Mesodermal cell (in vitro differentiated cells): ENCODE results near the gene ICE2.

Experiments
- H3K27ac ChIP-seq: 2 replicates; pipeline ENCODE4 v1.7.0; 2013; ENCODE audit warnings: mild to moderate bottlenecking, low read depth, low read length, moderate library complexity; ENCODE audit not compliant: severe bottlenecking
- H3K36me3 ChIP-seq: 2 replicates; pipeline ENCODE4 v1.7.1; 2013; ENCODE audit warnings: mild to moderate bottlenecking, low read length, moderate library complexity; ENCODE audit not compliant: control insufficient read depth, insufficient read depth
- H3K4me1 ChIP-seq: one replicate; pipeline ENCODE4 v1.7.1; 2013; ENCODE audit warnings: mild to moderate bottlenecking, low read length; ENCODE audit not compliant: insufficient read depth, control insufficient read depth, poor library complexity, severe bottlenecking
- H3K4me3 ChIP-seq: 2 replicates; pipeline ENCODE4 v1.7.0; 2013; ENCODE audit warnings: low read length, control low read depth, mild to moderate bottlenecking; ENCODE audit not compliant: insufficient read depth, poor library complexity, severe bottlenecking; ENCODE audit errors: extremely low read depth
- H3K9me3 ChIP-seq: 2 replicates; pipeline ENCODE4 v1.7.1; 2013; ENCODE audit warnings: mild to moderate bottlenecking, low read length, moderate library complexity; ENCODE audit not compliant: control insufficient read depth
- WGBS, 2 experiments: methylation state at CpG; one replicate each; pipeline ENCODE4 v1.1.5; 2013; ENCODE audit warnings: missing lambda C conversion rate in 2 of 2; ENCODE audit not compliant: insufficient coverage in 2 of 2; 5-methylcytosine and 5-hydroxymethylcytosine counted together

Gene ICE2

GRCh38 chr15:60385620-60386552 lies 93.1 kb downstream of the ICE2 start:
- no peak overlapping the region for H3K27ac ChIP-seq
- H3K36me3 ChIP-seq, result peaks cover 95% of the 10 kb centered on the region
- 100% methylated on average over 3 to 4 of the region's 7 CpGs for WGBS, 2 experiments
- H3K4me3 ChIP-seq, result no peak overlapping the region
- peaks cover 50% of the 10 kb centered on the region for H3K4me1 ChIP-seq
- no peaks in the 10 kb centered on the region for H3K9me3 ChIP-seq

GRCh38 chr15:60384526-60385126 lies 94.3 kb downstream of the ICE2 start:
- peaks cover 95% of the 10 kb centered on the region for H3K36me3 ChIP-seq
- no peak overlapping the region for H3K4me3 ChIP-seq
- WGBS, 2 experiments, result 83% methylated on average over 1 of the region's 3 CpGs; no CpG with 5 or more reads in 1 of the 2 experiments
- H3K27ac ChIP-seq, result no peak overlapping the region
- H3K9me3 ChIP-seq, result no peaks in the 10 kb centered on the region
- peaks cover 48% of the 10 kb centered on the region for H3K4me1 ChIP-seq

GRCh38 chr15:60384053-60384452 lies 94.9 kb downstream of the ICE2 start:
- H3K9me3 ChIP-seq, result no peaks in the 10 kb centered on the region
- H3K4me3 ChIP-seq, result no peak overlapping the region
- H3K27ac ChIP-seq, result no peak overlapping the region
- peaks cover 43% of the 10 kb centered on the region for H3K4me1 ChIP-seq
- WGBS, 2 experiments, result 100% methylated on average over 1 of the region's 3 CpGs; no CpG with 5 or more reads in 1 of the 2 experiments
- peaks cover 95% of the 10 kb centered on the region for H3K36me3 ChIP-seq

DNA sequence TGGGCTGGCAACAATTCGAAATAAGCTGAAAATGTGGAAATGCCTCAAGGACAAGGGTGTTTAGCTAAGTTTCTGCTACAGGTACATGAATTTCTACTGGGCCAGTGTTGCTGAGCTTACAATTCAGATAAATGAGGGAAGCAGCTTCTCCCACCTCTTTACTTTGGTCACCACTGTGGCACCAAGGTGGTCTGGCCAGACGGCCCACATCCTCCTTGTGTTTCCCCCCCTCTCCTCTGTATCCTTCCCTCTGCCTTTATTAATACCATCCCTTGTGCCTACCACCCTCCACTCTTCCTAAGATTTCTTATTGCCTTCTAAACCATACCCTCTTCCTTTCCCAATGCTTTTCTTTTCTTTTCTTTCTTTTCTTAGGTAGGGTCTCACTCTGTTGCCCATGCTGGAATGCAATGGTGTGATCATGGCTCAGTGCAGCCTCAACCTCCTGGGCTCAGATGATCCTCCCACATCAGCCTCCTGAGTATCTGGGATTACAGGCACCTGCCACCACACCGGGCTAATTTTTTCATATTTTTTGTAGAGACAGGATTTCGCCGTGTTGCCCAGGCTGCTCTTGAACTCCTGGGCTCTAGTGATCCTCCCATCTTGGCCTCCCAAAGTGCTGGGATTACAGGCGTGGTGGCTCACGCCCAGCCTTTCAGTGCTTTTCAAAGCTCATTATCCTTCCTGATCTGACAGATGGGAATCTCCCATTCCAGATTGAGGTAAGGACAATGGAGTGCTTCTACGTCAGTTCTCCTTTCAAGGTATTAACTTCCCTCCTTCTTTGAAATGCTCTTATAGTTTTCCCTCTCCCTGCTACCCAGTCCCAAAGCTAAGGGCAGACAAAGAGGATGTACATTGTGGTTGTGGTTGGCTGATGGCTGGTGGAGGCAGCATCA lies 95.9 kb downstream of the ICE2 start:
- 94 to 98% methylated on average over 7 of the region's 8 CpGs for WGBS, 2 experiments
- no peak overlapping the region for H3K27ac ChIP-seq
- H3K9me3 ChIP-seq, result no peaks in the 10 kb centered on the region
- peaks cover 91% of the 10 kb centered on the region for H3K36me3 ChIP-seq
- peaks cover 46% of the 10 kb centered on the region for H3K4me1 ChIP-seq
- no peak overlapping the region for H3K4me3 ChIP-seq

DNA sequence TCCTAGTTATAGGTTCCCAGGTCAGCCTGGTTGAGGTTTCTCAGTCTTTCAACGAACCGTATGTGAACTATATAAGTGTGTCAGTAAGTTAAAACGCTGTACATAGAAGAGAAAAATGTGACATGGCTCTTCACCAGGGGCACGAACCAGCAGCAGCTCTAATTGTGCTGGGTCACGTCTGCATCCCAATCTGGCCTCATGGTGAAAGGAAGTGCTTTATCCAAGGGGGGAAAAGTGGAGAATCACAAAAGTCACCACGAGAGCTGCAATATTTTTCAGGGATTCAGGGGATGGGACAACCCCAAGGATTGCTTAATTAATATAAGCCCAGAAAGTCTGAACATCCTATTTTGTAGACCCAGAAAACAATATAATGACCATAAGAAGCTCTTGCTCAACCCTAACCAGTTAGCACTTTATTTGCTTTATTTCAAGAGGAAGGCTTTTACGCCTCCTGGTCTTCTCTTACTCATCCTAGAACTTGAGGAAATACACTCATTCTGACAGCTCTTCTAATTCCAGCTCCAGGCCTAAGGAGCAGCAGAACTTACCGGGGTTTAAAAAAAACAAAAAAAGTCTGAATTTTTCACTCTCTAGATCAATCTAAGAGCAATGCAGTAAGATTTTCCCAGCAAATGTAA lies 97.7 kb downstream of the ICE2 start:
- Histone ChIP-seq H3K9me3 (no peaks in the 10 kb centered on the region), H3K27ac (peak overlapping the region; percentile 73), H3K36me3 (peaks cover 95% of the 10 kb centered on the region), H3K4me1 (peaks cover 54% of the 10 kb centered on the region), H3K4me3 (no peak overlapping the region)
- WGBS, 2 experiments, result 93% methylated on average over 5 to 6 of the region's 8 CpGs

- peak overlapping the region; percentile 96 for H3K27ac ChIP-seq
- H3K36me3 ChIP-seq, result peaks cover 87% of the 10 kb centered on the region
- no peak overlapping the region for H3K4me3 ChIP-seq
- no peaks in the 10 kb centered on the region for H3K9me3 ChIP-seq
- WGBS, 2 experiments, result 87 to 94% methylated on average over 2 to 4 of the region's 8 CpGs
- peaks cover 69% of the 10 kb centered on the region for H3K4me1 ChIP-seq
These were observed 99.2 kb downstream of the ICE2 start for GRCh38 chr15:60379525-60380274.

GRCh38 chr15:60379185-60379524 lies 99.8 kb downstream of the ICE2 start:
- Histone ChIP-seq H3K4me1 (peaks cover 75% of the 10 kb centered on the region), H3K36me3 (peaks cover 86% of the 10 kb centered on the region), H3K4me3 (no peak overlapping the region), H3K27ac (peak overlapping the region; percentile 96), H3K9me3 (no peaks in the 10 kb centered on the region)
- WGBS, 2 experiments, result no CpG with 5 or more reads among the region's 1 CpG

GRCh38 chr15:60376677-60377095 lies 102.3 kb downstream of the ICE2 start:
- Histone ChIP-seq H3K9me3 (no peaks in the 10 kb centered on the region), H3K4me3 (no peak overlapping the region), H3K4me1 (peaks cover 83% of the 10 kb centered on the region), H3K27ac (peak overlapping the region; percentile 49), H3K36me3 (peaks cover 86% of the 10 kb centered on the region)
- WGBS, 2 experiments, result 91 to 97% methylated on average over 10 of the region's 12 CpGs

DNA sequence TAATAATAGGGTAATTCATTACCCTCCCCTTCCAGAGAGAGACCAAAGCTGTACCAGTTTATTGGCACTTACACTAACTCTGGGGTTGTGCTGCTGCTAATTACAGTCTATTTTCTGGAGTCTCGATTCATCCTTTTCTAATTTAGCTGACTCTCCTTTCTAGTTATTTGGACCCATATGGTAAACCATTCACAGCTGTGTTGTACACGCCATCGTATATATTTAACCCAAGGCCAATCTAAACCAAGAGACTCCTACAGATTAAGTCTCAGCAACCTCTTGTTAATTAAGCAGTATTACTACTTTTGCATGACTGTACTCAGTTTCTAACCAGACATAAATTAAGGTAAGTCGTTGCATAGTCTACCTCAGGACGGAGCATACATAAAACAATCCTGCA lies 103.6 kb downstream of the ICE2 start:
- Histone ChIP-seq H3K27ac (peak overlapping the region; percentile 99), H3K36me3 (peaks cover 83% of the 10 kb centered on the region), H3K4me3 (no peak overlapping the region), H3K4me1 (peaks cover 86% of the 10 kb centered on the region), H3K9me3 (no peaks in the 10 kb centered on the region)
- 98% methylated on average over 5 of the region's 5 CpGs for WGBS, 2 experiments
